Spleen (tissue), 11 donors: ENCODE results near the gene MTFR1L. TPM values are rescaled to one million over a fixed set of nuclear protein-coding genes. Genes with fewer than 3 reads are reported as not detected.

Experiments used
- DNase-seq: peaks from one replicate; pipeline ENCODE4 v3.0.0-alpha.2; 2020
- H3K27ac ChIP-seq, 8 donors: fragments of 200-600 bp; sonication (generic) in 7 of 8; 1 replicate in 4 of 8; 2 replicates in 4 of 8; pipeline versions ENCODE4 v1.5.0 to v1.8.0; 2016 to 2021; ENCODE audit warnings: inconsistent platforms in 4 of 8, mild to moderate bottlenecking in 4 of 8, moderate library complexity in 1 of 8
- H3K27me3 ChIP-seq, 7 donors: fragments of 200-600 bp; sonication (generic) in 6 of 7; replicated peaks in 1 of 7; 1 replicate in 4 of 7; 2 replicates in 3 of 7; pipeline versions ENCODE4 v1.5.0 to v1.8.0; 2016 to 2021; ENCODE audit warnings: inconsistent platforms in 3 of 7, mild to moderate bottlenecking in 1 of 7
- H3K36me3 ChIP-seq, 6 donors: fragments of 200-600 bp; sonication (generic) in 5 of 6; 1 replicate in 4 of 6; 2 replicates in 2 of 6; pipeline versions ENCODE4 v1.5.0 to v1.8.0; 2016 to 2021; ENCODE audit warnings: inconsistent platforms in 2 of 6
- H3K4me1 ChIP-seq, 6 donors: fragments of 200-600 bp; sonication (generic) in 5 of 6; 1 replicate in 3 of 6; 2 replicates in 3 of 6; pipeline versions ENCODE4 v1.5.0 to v1.8.0; 2016 to 2021; ENCODE audit warnings: inconsistent platforms in 3 of 6
- H3K4me3 ChIP-seq, 8 donors: fragments of 200-600 bp; sonication (generic) in 7 of 8; 1 replicate in 4 of 8; 2 replicates in 4 of 8; pipeline versions ENCODE4 v1.5.0 to v1.8.0; 2016 to 2021; ENCODE audit warnings: inconsistent platforms in 4 of 8, mild to moderate bottlenecking in 4 of 8, moderate library complexity in 2 of 8
- H3K9me3 ChIP-seq, 8 donors: fragments of 200-600 bp; sonication (generic) in 7 of 8; 1 replicate in 4 of 8; 2 replicates in 4 of 8; pipeline versions ENCODE4 v1.5.0 to v1.8.0; 2016 to 2021; ENCODE audit warnings: inconsistent platforms in 4 of 8
- CTCF ChIP-seq, 11 experiments: fragments of 200-600 bp in 7 of 11; fragments of 450-650 bp in 4 of 11; sonication (generic) in 4 of 11; IDR thresholded peaks in 8 of 11; conservative IDR thresholded peaks in 3 of 11; 1 replicate in 7 of 11; 2 replicates in 4 of 11; pipeline versions ENCODE4 v1.4.0 to v1.8.0; 2016 to 2021; ENCODE audit warnings: antibody characterized with exemption in 11 of 11, inconsistent platforms in 4 of 11, mild to moderate bottlenecking in 1 of 11
- POLR2A ChIP-seq, 3 donors: fragments of 450-650 bp; IDR thresholded peaks; one replicate each; pipeline ENCODE4 v1.5.1; 2017; ENCODE audit warnings: antibody characterized with exemption in 3 of 3, mild to moderate bottlenecking in 1 of 3
- POLR2AphosphoS5 ChIP-seq, 3 donors: sonication (generic); formaldehyde crosslinking; IDR thresholded peaks; one replicate each; pipeline ENCODE4 v1.5.1; 2017; ENCODE audit warnings: antibody characterized with exemption in 3 of 3
- WGBS, 5 donors: extraction: QIAGEN DNeasy Blood & Tissue Kit in 3 of 5; methylation state at CpG; one replicate each; pipeline versions ENCODE4 v1.1.5 to v1.1.7; 2013 to 2018; 5-methylcytosine and 5-hydroxymethylcytosine counted together
- intact Hi-C: fragments of 100-400 bp; cut with DNase I; formaldehyde crosslinking; loops from one replicate; pipeline ENCODE4 v1.15.0; 2023; ENCODE audit warnings: low total_unique reads
- polyA plus RNA-seq, 3 donors: library from polyadenylated mRNA; stranded (reverse); fragments of 200-250 nt; gene quantifications; one replicate each; pipeline ENCODE4 v1.2.1, GENCODE V29; 2013
- total RNA-seq, 7 donors: library from RNA; depleted of rRNA in 3 of 7; stranded (reverse); fragments of >200 nt in 3 of 7; fragmentation: NEBNext Ultra II Directional in 4 of 7; extraction: Animal tissue kit (Norgen Biotek cat#: 25700) in 4 of 7; gene quantifications; one replicate each; pipeline versions ENCODE4 v1.1.0 to v1.2.1, GENCODE V29; 2016 to 2021
- donor health status: healthy with polysubstance abuse.
- donor health status: DM: no; HTN: no; CAD: no; lungs with moderate emphysema.
- donor health status: DM: no; HTN: no; CAD: no.
- donor health status: Bipolar disorder and iron deficiency.
- donor health status: healthy.
- donor health status: DM: no; HTN: no; CAD: no.
- donor health status: DM: yes; HTN: yes; CAD: no.

The MTFR1L gene
- total and polyA plus RNA-seq, 10 donors = 32.1 to 74.7 (median 50.3) TPM

GRCh38 chr1:25772164-25772563 lies 47.6 kb upstream of the MTFR1L start:
- H3K27me3 ChIP-seq = no peaks in the 10 kb centered on the region
- H3K27ac ChIP-seq = peak overlapping the region in 6 of 8 donors; percentile 32 to 63 (median 52)
- intact Hi-C loops = no loop called here
- no peak for TF ChIP-seq CTCF (IDR thresholded peaks at IDR 0.05 in 8 of 11, conservative IDR thresholded peaks at IDR 0.05 in 3 of 11)
- TF ChIP-seq POLR2AphosphoS5 (IDR thresholded peaks at IDR 0.05) = no peak
- TF ChIP-seq POLR2A (IDR thresholded peaks at IDR 0.05) = no peak
- no peak for DNase-seq
- H3K4me3 ChIP-seq = no peak overlapping the region
- H3K4me1 ChIP-seq = peaks cover 19 to 61% (median 40%) of the 10 kb centered on the region in 6 donors
- H3K36me3 ChIP-seq = peaks cover 0 to 41% (median 1%) of the 10 kb centered on the region in 6 donors
- H3K9me3 ChIP-seq = no peaks in the 10 kb centered on the region
- WGBS, 5 donors = 87 to 99% (median 93%) methylated on average over 5 of the region's 5 CpGs

- DNase-seq = no peak
- 91 to 96% (median 93%) methylated on average over 5 of the region's 5 CpGs for WGBS, 5 donors
- Histone ChIP-seq H3K36me3 (peaks cover 0 to 47% (median 1%) of the 10 kb centered on the region in 6 donors), H3K27me3 (no peaks in the 10 kb centered on the region), H3K9me3 (no peaks in the 10 kb centered on the region), H3K27ac (peak overlapping the region in 1 of 8 donors; percentile 63), H3K4me1 (peaks cover 19 to 61% (median 40%) of the 10 kb centered on the region in 6 donors), H3K4me3 (no peak overlapping the region)
- no peak for TF ChIP-seq CTCF (IDR thresholded peaks at IDR 0.05 in 8 of 11, conservative IDR thresholded peaks at IDR 0.05 in 3 of 11)
- TF ChIP-seq POLR2A (IDR thresholded peaks at IDR 0.05) = no peak
- intact Hi-C loops = no loop called here
Observed at GRCh38 chr1:25772692-25773245, 47.0 kb upstream of the MTFR1L start.

GRCh38 chr1:25773441-25774125 lies 46.2 kb upstream of the MTFR1L start:
- WGBS, 5 donors = 75 to 96% (median 90%) methylated on average over 4 of the region's 4 CpGs
- TF ChIP-seq CTCF (IDR thresholded peaks at IDR 0.05 in 8 of 11, conservative IDR thresholded peaks at IDR 0.05 in 3 of 11) = no peak
- TF ChIP-seq POLR2A (IDR thresholded peaks at IDR 0.05) = no peak
- TF ChIP-seq POLR2AphosphoS5 (IDR thresholded peaks at IDR 0.05) = no peak
- H3K4me3 ChIP-seq = no peak overlapping the region
- peaks cover 19 to 61% (median 40%) of the 10 kb centered on the region in 6 donors for H3K4me1 ChIP-seq
- peaks cover 0 to 55% (median 4%) of the 10 kb centered on the region in 6 donors for H3K36me3 ChIP-seq
- no peaks in the 10 kb centered on the region for H3K27me3 ChIP-seq
- intact Hi-C loops = no loop called here
- H3K27ac ChIP-seq = peak overlapping the region in 2 of 8 donors; percentile 34 to 66
- H3K9me3 ChIP-seq = no peaks in the 10 kb centered on the region
- DNase-seq = no peak

- Histone ChIP-seq H3K36me3 (peaks cover 0 to 61% (median 5%) of the 10 kb centered on the region in 6 donors), H3K4me3 (no peak overlapping the region), H3K4me1 (peaks cover 19 to 59% (median 40%) of the 10 kb centered on the region in 6 donors), H3K27me3 (no peaks in the 10 kb centered on the region), H3K27ac (peak overlapping the region in 4 of 8 donors; percentile 11 to 66 (median 27)), H3K9me3 (no peaks in the 10 kb centered on the region)
- WGBS, 5 donors = 69 to 79% (median 73%) methylated on average over 13 of the region's 13 CpGs
- no peak for TF ChIP-seq CTCF (IDR thresholded peaks at IDR 0.05 in 8 of 11, conservative IDR thresholded peaks at IDR 0.05 in 3 of 11)
- no peak for TF ChIP-seq POLR2A (IDR thresholded peaks at IDR 0.05)
- TF ChIP-seq POLR2AphosphoS5 (IDR thresholded peaks at IDR 0.05) = no peak
- no peak for DNase-seq
- intact Hi-C loops = no loop called here
Observed at GRCh38 chr1:25774206-25774803, 45.4 kb upstream of the MTFR1L start.
